Measurements from ENCODE around the gene ZFP42. TPM values are rescaled to one million over a fixed set of nuclear protein-coding genes. Genes with fewer than 3 reads are reported as not detected.
"Not testable (repeated sequence)": the region's sequence is repeated elsewhere in the genome, so short reads cannot be mapped to it uniquely, and the experiment has no call there.

Gene ZFP42
- total RNA-seq, result 0.12 TPM in 1 of 2 replicates, not detected in the other

DNA sequence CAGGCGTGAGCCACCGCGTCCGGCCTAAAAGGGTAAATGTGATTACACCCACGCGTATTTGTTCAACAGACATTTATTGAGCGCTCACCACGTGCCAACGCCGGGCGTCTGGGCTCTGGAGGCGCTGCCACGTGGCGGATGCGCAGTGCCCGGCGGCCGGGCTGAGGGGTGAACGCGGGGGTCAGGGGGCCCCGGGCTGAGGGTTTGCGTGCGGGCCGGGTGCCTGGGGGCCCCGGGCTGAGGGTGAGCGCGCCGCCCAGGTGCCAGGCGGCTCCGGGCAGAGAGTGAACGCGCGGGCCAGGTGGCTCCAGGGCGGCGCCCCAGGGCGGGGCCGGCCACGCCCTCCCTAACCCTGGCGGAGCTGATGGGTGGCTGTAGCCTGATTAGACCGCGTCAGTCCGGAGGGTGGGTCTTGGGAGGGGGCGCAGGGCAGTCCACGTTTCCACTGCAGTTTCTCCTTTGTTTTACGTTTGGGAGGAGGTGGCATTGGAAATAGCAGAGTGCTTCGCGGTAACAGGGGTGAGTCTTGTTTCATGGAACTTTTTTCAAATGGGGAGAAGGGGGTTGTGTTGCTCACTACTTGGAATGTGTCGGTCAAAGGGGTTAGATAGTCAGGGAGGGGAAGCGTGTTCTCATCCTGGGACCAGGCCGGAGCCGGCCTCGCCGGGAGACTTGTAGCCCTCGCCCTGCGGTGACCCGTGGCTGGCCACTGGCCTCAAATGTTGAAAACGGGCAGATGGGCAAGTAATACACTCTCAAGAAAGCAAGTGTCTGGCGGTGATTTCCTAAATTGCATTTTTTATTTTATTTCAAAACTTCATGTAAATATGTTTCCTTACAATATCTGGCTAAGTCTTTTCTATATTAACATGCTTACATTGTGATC is at the start of gene ZFP42:
Gene ZFP42 (plus strand): TSS at position 450 of the 886 bp plus-strand sequence. CDS start 7,037 bp downstream, outside the sequence.
- intact Hi-C loops (cut with micrococcal nuclease), result no loop called here

DNA sequence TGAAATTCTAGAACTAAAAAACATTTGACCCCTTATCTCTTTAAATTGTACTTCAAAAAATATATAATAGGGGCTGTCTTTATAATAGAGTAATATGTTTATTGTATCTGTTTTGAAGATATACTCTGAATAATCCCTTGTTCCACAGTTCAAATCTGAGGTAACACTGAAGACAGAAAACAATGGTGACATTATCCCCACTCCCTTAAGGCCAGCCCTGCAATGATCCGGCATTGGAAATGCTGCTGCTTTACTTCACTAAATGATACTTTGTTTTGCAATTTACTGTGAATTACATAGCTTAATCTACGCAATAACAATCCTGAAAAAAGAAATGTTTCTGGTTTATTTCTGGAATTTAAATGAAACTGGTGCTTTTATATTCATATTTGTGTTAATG is 34.4 kb upstream of the ZFP42 start:
- intact Hi-C loops (cut with micrococcal nuclease), result no loop called here

DNA sequence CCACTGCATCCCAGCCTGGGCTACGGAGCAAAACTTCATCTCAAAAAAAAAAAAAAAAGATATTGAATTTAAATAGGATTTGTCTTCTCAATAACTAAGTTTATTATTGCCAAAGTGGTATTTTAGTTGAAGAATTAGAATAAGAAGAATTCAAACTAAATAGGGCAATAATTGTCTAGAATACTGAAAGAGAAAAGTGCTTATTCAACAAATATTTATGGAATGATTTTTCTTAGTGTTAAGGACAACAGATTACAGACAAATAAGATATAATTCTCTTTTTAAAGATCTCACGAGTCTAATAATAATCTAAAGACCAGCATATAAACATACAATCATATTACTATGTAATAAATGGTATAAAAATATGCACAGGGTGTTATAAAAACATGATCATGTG is 33.6 kb upstream of the ZFP42 start:
- intact Hi-C loops (cut with micrococcal nuclease), result no loop called here

DNA sequence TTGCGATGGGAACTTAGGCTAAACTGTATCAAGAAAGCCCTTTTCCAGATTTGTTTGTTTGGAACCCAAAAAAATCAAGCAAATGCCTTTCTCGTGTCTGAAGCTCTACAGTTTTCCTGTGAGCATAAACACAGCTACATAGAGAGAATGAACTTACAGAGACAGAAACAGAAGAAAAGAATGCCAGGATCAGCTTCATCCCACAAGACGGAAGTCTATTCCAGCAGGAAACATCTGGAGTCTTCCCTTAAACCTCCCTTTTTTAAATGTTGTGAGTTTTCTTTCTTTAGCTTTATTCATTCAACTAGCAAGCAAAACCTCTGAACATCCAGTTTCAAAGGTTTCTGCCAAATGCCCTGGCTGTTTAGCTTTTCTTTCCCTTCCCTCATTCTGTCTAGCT is 32.6 kb upstream of the ZFP42 start:
- intact Hi-C loops (cut with micrococcal nuclease), result no loop called here

DNA sequence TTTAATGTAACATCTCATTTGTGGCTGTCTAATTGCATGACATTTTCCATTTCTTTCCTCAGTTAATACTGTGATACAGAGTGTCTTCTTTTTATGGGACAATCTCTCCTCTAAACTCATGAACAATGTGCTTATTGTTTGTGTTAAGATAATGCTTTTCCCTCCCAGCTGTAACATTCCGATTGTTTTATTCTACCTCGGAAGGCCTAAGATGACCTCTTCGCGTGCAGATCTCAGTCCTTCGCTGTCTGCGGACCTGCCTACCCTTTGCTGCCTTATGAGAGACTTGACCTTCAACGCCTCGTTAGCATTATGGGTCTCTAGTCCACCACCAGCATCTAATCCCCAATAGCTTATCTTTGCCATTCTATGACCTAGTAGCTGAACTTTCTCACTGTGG is 29.8 kb upstream of the ZFP42 start:
- intact Hi-C loops (cut with micrococcal nuclease), result no loop called here

DNA sequence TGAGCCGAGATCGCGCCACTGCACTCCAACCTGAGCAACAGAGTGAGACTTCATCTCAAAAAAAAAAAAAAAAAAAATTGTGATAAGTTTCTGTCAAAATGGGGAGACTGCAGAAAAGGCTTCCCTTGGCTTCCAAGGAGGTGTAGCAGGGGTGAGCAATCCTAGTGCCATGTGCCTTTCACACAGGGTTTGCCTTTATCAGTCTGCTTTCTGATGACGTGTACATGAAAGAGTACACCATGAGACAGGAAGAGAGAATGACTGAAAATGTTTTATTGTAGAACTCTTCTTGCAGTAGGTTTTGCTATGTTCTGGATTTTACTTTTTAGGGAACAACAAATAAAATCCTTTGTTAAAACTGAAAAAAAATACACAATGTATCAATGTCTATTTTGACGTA is 23.4 kb upstream of the ZFP42 start:
- intact Hi-C loops (cut with micrococcal nuclease), result no loop called here

DNA sequence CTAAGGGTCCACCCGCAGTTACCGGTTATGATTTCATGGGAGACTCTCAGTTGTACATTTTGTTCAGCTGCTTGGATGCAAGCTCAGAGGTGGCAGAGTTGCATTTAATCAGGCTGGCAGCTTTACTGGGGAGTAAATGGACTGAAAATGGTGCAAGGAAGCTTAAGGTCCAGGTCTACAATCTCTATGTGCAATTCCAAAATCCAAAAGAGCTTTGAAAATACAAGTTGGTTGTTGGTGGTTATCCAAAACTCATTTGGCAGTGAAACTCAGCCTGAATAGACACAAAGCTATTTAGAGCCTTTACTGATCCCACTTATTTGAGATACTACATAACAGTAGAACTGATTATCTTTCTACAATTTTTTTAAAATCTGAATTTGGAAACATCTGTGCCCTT is 11.8 kb upstream of the ZFP42 start:
- intact Hi-C loops (cut with micrococcal nuclease), result no loop called here

DNA sequence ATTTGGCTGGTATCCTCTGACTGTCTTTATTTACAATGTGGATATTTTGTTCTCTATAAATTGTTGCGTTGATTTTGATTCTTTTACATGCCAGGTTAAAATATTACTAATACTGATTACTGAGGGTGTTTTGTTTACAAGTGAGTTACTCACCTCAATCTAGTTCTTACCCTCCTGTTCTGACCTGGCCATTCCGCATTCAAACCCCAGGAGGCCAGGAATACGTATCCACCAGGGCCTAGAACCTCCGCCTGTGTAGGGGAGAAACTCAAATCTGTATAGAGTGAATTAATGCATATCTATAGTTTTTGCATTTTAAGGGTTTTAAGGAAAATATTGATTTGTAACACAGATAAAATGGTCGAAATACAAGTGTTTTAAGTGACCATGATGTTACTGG is 2.6 kb upstream of the ZFP42 start:
- intact Hi-C loops (cut with micrococcal nuclease), result no loop called here

DNA sequence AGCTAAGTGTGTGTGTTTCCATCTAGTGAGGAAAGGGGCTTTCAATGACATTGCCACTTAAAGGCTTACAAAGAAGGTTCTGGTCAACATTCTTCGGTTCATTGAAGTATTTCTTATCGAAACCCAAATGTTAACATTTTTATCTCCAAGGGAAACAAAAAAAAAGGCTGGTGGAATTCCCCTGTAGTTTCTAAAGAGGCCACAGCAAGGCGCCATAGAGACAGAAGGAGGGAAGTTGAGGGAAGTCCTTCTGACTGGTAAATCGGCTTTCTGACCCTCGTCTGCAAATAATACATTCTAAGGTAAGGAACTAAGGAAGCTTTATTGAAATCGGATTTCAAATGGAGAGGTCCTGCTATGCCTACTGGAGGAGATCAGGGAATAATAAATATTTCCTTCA is 1.7 kb upstream of the ZFP42 start:
- intact Hi-C loops (cut with micrococcal nuclease), result no loop called here

DNA sequence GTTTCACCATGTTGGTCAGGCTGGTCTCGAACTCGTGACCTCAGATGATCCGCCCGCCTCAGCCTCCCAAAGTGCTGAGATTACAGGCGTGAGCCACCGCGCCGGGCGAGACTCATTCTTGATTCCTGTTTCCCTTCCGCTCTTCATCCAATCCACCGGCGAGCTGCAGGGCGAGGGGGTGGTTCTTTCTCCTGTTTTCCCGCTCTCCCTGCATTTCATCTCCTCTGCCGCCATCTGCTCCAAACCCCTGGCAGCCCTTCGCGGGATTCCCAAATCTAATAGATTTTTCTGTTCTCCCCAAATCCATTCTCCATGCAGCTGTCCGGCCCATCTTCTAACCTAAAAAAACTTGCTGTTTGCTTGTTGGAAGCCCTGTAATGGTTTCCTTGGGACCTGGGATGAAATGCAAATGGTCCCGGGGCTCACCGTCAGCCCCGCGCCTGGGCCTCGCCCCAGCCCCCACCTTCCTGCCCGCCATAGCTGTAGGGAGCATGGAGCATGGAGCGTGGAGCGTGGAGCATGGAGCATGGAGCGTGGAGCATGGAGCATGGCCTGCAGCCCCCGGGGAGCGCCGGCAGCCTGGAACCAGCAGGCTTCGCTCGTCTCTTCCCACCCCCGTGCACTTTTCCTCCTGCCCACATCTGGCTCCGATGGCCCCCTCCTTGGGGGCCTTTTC is 1.1 kb downstream of the ZFP42 start:
- intact Hi-C loops (cut with micrococcal nuclease), result no loop called here

DNA sequence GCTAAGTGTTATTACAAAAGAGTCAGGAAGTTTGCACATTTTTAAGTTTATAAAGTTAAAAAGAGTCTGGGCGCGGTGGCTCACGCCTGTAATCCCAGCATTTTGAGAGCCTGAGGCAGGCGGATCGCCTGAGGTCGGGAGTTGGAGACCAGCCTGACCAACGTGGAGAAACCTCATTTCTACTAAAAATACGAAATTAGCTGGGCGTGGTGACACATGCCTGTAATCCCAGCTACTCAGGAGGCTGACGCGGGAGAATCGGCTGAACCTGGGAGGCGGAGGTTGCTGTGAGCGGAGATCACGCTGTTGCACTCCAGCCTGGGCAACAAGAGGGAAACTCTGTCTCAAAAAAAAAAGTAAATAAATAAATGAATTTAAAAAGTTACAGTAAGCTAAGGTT is 2.4 kb downstream of the ZFP42 start:
- intact Hi-C loops (cut with micrococcal nuclease), result not testable (repeated sequence)

DNA sequence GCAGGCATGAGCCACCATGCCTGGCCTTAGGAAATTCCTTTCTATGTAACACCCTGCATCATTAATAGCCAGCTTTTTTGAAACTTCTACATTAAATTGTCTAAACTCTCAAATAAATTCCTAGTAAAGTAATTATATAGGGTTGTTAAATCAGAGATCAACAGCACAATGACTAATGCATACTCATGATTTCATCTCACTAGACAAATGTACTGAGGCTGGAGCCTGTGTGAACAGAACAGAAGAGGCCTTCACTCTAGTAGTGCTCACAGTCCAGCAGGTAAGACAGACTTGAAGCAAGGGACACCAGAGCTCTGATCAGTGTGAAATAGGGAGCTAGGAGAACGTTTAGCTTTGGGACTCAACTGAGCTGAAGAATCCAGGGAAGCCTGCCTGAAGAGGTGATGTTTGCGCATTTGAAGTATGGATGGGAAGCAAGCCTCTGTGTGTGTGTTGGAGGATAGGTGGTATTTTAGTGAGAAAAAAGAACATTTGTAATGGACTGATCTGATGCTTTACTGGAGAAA is 3.9 kb downstream of the ZFP42 start:
- intact Hi-C loops (cut with micrococcal nuclease), result no loop called here

DNA sequence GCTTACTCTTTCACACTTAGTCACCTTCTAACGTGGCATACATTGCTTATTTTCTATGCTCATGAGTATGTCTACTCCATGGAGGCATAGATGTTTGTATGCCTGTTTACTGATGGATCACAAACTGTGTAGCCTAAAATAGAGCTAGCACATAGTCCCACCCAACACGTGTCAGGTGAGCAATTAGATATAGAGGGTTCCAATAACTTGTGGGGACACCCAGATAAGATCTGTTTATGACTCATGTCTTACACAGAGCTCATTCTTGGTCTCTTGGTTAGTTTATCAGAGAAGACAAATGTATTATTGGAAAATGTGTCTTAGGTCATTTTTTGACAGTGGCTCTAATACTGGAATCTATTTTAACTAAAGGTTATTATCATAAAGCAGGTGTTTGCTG is 6.8 kb downstream of the ZFP42 start:
- intact Hi-C loops (cut with micrococcal nuclease), result no loop called here

DNA sequence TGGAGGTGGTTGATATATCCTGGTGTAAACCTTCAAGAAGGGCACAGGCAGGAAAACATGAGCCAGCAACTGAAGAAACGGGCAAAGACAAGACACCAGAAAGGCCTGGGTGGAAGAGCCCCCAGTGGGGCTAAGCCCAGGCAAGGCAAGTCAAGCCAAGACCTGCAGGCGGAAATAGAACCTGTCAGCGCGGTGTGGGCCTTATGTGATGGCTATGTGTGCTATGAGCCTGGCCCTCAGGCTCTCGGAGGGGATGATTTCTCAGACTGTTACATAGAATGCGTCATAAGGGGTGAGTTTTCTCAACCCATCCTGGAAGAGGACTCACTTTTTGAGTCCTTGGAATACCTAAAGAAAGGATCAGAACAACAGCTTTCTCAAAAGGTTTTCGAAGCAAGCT is 7.2 kb downstream of the ZFP42 start:
- intact Hi-C loops (cut with micrococcal nuclease), result no loop called here

DNA sequence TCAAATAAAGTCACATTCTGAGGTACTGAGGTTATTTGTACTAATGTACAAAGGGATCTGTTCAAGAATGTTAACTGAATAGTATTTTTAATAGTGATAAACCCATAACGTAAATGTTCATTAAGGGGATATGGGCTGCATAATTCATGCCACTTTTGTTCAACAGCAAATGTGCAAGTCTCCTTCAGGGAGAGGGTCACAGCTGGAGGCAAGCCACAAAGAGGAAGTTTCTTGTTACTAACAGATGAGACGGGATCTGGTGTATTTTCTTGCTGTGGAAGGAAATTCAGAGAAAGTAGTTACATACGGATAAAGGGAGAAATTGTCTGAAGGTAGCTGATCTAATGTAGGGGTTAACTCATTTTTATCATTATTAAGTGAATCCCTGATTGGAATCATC is 10.0 kb downstream of the ZFP42 start:
- intact Hi-C loops (cut with micrococcal nuclease), result no loop called here

DNA sequence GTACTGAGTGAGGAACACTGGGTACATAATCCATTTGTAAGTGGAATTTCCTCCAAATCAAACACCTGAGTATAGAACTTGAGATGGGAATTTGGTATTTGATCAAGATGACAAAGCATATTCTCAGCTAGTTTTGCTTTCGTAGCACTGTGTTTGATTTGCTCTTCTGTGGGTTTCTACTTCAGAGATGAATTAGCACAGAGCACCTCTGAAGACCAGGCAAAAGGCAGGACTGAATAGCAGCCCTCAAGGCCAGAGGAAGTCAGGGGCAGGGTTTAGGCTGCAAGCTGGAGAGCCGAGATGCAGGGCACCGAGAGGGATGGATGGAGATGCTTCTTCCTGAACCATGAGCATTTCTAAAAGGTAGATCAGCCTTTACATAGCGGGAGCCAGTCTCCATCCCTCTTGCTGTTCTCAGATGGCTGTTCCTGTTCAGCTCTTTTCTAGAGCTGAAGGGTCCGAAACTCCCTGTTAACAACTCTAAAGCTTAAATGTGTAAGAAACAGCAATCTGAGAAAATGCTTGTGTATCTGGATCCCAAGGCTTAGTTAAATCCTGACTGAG is 10.8 kb downstream of the ZFP42 start:
- intact Hi-C loops (cut with micrococcal nuclease), result no loop called here

DNA sequence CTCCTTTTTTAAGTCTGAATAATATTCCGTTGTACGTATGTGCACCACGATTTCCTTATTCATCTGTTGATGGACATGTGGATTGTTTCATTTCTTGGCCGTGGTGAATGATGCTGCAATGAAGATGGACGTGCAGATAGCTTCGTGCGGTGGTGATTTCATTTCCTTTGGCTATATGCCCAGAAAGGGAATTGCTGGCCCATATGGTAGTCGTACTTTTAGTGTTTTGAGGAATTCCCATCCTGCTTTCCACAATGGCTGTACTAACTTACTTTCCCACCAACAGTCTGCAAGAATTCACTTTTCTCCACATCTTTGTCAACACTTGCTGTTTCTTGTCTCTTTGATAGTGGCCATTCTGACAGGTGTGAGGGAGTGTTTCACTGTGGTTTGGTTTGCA is 12.8 kb downstream of the ZFP42 start:
- intact Hi-C loops (cut with micrococcal nuclease), result no loop called here

DNA sequence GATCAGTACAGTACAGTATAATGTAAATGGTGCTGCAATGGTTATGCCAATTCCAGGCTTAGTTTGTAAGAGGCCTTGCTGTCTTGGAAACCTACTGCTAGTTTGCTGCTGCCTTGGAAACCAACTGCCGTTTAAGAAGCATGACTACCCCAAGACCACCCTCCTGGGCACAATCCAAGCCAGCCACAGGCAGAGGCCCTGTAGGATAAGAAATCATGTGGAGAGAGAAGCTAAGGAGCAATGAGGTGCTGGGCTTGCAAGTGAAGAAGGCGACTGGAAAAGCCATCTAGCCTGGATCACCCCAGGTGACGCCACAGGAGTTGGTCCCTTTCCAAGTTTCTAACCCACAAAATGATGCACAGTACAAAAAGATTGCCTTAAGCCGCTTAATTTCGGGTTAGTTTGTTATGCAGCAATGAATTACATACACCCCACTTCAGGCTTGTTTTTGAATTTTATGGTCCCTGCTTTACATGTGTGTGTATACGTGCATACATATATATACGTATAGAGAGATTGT is 16.9 kb downstream of the ZFP42 start:
- intact Hi-C loops (cut with micrococcal nuclease), result no loop called here

DNA sequence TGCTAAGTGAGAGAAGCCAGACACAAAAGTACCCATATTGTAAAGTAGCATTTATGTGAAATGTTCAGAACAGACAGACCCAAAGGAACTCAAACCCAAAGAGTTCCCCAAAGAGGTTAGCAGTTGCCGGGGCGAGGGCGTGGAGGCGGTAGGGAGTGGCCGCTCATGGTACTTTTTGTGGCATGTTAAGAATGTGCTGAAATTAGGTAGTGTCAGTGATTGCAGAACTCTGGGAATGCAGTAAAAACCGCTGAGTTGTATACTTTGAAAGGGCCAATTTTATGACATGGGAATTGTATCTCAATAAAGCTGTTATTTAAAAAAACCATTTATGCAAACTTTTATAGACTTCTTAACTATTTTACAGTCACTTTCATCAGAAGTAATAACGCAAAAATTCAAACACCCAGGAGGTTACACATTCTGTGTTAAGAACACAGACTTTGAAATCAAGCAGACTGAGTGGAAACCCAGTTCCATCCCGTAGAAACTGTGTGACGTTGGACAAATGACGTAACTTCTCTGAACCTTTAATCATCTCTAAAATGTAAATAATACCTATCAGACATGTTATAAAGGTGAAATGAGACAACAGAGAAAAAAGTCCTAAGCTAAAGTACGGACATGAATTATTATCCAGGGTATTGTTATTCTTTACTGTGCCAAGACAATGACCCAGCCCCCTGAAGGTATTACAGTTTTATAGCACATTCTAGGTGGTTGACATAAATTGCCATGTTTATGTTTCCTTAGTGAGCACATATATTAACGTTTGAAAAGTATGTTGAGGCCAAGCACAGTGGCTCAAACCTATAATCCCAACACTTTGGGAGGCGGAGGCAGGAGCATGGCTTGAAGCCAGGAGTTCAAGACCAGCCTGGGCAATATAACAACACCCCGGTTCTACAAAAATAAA is 19.7 kb downstream of the ZFP42 start:
- intact Hi-C loops (cut with micrococcal nuclease), result no loop called here

DNA sequence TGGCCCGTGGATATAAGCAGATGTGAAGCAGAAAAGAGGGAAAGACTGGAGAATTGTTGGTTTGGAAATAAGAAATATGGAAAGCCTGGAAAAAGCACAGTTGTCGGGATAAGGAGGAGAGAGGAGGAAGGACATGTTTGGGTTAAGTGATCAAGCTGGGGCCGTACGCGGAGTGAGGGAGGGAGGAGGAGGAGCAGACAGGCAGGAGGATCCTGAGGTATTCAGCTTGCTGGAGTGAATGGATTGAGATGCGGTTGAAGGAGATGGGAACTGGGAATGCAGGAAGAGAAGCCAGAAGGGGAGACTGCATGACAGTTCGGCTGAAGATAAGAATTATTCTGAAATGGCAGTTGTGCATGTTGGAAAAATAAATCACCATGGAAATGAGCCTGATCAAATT is 21.2 kb downstream of the ZFP42 start:
- intact Hi-C loops (cut with micrococcal nuclease), result no loop called here

DNA sequence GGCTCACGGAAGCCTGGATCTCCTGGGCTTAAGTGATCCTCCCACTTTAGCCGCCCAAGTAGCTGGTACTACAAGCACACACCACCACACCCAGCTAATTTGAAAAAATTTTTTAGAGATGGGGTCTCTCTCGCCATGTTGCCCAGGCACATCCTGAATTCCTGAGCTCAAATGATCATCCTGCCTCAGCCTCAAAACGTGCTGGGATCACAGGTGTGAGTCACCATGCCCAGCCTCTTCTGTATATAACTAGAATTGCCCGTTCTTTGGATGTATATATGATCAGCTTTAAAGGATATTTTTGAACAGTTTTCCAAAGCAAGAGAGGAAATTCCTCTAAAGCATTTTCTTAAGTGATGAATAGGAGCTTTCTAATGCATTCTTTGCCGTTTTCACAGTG is 22.7 kb downstream of the ZFP42 start:
- intact Hi-C loops (cut with micrococcal nuclease), result no loop called here
